Measurements from ENCODE around the gene PRR3. TPM values are rescaled to one million over a fixed set of nuclear protein-coding genes. Genes with fewer than 3 reads are reported as not detected.

The PRR3 gene
- total RNA-seq, 4 donors from 2014 or later = 4.5 to 14.0 (median 8.5) TPM

DNA sequence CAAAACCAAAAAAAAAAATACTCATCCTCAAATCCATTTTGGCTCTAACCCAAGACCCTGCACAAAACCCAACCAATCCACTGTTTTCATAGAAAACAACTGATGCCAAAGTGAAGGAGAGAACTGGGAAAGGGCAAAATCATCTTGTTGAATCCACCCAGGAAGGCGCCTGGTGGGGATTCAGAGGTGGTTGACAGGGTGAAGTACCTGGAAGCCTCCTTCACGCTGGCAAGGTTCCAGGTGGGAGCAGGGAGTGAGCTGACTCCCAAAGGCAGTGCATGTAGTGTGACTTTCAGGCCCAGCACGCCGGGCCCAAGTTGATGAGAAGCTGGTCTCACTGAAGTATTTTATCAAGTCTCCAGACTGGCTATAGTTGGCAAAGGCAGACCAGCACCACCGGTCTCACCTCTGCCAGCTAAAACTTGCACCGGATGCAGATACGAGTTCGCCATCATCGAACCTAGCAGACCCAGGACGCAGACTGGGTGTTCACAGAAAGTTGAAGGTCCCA lies 43.4 kb downstream of the PRR3 start:
- H3K4me3 ChIP-seq (ENCODE audit: low read depth, poor library complexity, severe bottlenecking) = no peak overlapping the region
- no peak for DNase-seq (ENCODE audit: low spot score in 2 of 2)
- TF ChIP-seq, protein P1, sequence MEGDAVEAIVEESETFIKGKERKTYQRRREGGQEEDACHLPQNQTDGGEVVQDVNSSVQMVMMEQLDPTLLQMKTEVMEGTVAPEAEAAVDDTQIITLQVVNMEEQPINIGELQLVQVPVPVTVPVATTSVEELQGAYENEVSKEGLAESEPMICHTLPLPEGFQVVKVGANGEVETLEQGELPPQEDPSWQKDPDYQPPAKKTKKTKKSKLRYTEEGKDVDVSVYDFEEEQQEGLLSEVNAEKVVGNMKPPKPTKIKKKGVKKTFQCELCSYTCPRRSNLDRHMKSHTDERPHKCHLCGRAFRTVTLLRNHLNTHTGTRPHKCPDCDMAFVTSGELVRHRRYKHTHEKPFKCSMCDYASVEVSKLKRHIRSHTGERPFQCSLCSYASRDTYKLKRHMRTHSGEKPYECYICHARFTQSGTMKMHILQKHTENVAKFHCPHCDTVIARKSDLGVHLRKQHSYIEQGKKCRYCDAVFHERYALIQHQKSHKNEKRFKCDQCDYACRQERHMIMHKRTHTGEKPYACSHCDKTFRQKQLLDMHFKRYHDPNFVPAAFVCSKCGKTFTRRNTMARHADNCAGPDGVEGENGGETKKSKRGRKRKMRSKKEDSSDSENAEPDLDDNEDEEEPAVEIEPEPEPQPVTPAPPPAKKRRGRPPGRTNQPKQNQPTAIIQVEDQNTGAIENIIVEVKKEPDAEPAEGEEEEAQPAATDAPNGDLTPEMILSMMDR (IDR thresholded peaks at IDR 0.05) = no peak
- no peak for TF ChIP-seq POLR2A (IDR thresholded peaks at IDR 0.05)
- WGBS, 2 donors = 62 to 68% methylated on average over 10 of the region's 10 CpGs
- intact Hi-C loops (cut with DNase I; ENCODE audit: low total_unique reads) = loop anchor here (10.0 kb wide), 1 partner anchor 116 kb away; the partner anchor contains the start of gene HLA-E

GRCh38 chr6:30601436-30601814 lies 44.3 kb downstream of the PRR3 start:
- DNase-seq (ENCODE audit: low spot score in 2 of 2) = no peak
- intact Hi-C loops (cut with DNase I; ENCODE audit: low total_unique reads) = loop anchor here (10.0 kb wide), 1 partner anchor 117 kb away; the partner anchor contains the start of gene HLA-E
- no peak for TF ChIP-seq POLR2A (IDR thresholded peaks at IDR 0.05)
- TF ChIP-seq, protein P1 (IDR thresholded peaks at IDR 0.05) = no peak
- H3K4me3 ChIP-seq (ENCODE audit: low read depth, poor library complexity, severe bottlenecking) = no peak overlapping the region
- 58 to 67% methylated on average over 6 of the region's 6 CpGs for WGBS, 2 donors

- WGBS, 2 donors = 89% methylated on average over 34 to 35 of the region's 39 CpGs
- no peak overlapping the region for H3K4me3 ChIP-seq (ENCODE audit: low read depth, poor library complexity, severe bottlenecking)
- no peak for TF ChIP-seq POLR2A (IDR thresholded peaks at IDR 0.05)
- TF ChIP-seq, protein P1 (IDR thresholded peaks at IDR 0.05) = no peak
- intact Hi-C loops (cut with DNase I; ENCODE audit: low total_unique reads) = loop anchor here (10.0 kb wide), 1 partner anchor 117 kb away; the partner anchor contains the start of gene HLA-E
- DNase-seq (ENCODE audit: low spot score in 2 of 2) = no peak
These were observed 44.9 kb downstream of the PRR3 start for GRCh38 chr6:30601815-30602641.

DNA sequence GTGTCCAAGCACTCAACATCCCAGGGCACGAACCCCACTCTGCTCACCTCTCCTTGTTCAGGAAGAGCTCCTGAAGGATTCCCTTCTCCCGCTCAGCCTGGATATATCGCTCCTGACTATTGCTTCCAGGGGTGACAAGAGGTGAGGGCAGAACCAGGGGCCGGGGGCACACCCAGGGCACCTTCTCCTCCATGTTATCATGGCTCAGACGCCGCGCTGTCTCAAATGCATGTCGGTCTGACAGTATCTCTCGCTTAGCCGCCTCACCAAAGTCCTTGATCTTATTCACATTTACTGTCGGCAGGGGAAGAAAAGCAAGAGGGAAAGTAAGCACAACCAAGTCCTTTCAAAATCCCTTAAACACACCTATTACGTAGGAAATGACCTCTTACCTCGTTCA lies 46.9 kb downstream of the PRR3 start:
- TF ChIP-seq, protein P1 (IDR thresholded peaks at IDR 0.05) = no peak
- TF ChIP-seq POLR2A (IDR thresholded peaks at IDR 0.05) = no peak
- intact Hi-C loops (cut with DNase I; ENCODE audit: low total_unique reads) = loop anchor here (10.0 kb wide), 1 partner anchor 119 kb away; the partner anchor contains the start of gene HLA-E
- 93 to 96% methylated on average over 13 of the region's 13 CpGs for WGBS, 2 donors
- H3K4me3 ChIP-seq (ENCODE audit: low read depth, poor library complexity, severe bottlenecking) = no peak overlapping the region
- DNase-seq (ENCODE audit: low spot score in 2 of 2) = no peak

GRCh38 chr6:30610065-30610464 lies 53.0 kb downstream of the PRR3 start:
- TF ChIP-seq POLR2A (IDR thresholded peaks at IDR 0.05) = no peak
- TF ChIP-seq, protein P1 (IDR thresholded peaks at IDR 0.05) = no peak
- H3K4me3 ChIP-seq (ENCODE audit: low read depth, poor library complexity, severe bottlenecking) = no peak overlapping the region
- no peak for DNase-seq (ENCODE audit: low spot score in 2 of 2)
- 80 to 87% methylated on average over 4 of the region's 4 CpGs for WGBS, 2 donors
- intact Hi-C loops (cut with DNase I; ENCODE audit: low total_unique reads) = no loop called here
